Posterior vena cava (tissue), 2 donors: ENCODE data around the gene CA6. TPM values are rescaled to one million over a fixed set of nuclear protein-coding genes. Genes with fewer than 3 reads are reported as not detected.
"Not testable (repeated sequence)": the region's sequence is repeated elsewhere in the genome, so short reads cannot be mapped to it uniquely, and the experiment has no call there.

ENCODE experiments used
- DNase-seq: peaks from one replicate; pipeline ENCODE4 v3.0.0-alpha.2; 2020; ENCODE audit warnings: low spot score
- intact Hi-C, 2 donors: fragments of 100-400 bp; cut with DNase I; formaldehyde crosslinking; loops; one replicate each; pipeline versions ENCODE4 v1.14.1 to v1.14.2; 2022 to 2023
- total RNA-seq, 2 donors: library from RNA; stranded (reverse); fragmentation: NEBNext Ultra II Directional; extraction: Animal tissue kit (Norgen Biotek cat#: 25700); gene quantifications; one replicate each; pipeline ENCODE4 v1.2.1, GENCODE V29; 2021
- donor health status: DM: yes; HTN: yes; CAD: no.
- donor health status: DM: yes; HTN: yes; CAD: no.

Gene CA6
- total RNA-seq, 2 donors from 2014 or later = not detected

GRCh38 chr1:8989821-8990220 lies 44.2 kb downstream of the CA6 start:
- no peak for DNase-seq
- intact Hi-C loops = loop anchor here in 1 of 2 donors (5.0 kb wide), 1 partner anchor 73 kb away; no protein-coding TSS in a partner anchor

GRCh38 chr1:8992936-8993687 lies 47.4 kb downstream of the CA6 start:
- no peak for DNase-seq
- intact Hi-C loops = no loop called here

GRCh38 chr1:8993962-8994675 lies 48.5 kb downstream of the CA6 start:
- DNase-seq, intact Hi-C loops: not testable (repeated sequence)

- intact Hi-C loops, DNase-seq: not testable (repeated sequence)
Observed at GRCh38 chr1:9001534-9002214, 56.0 kb downstream of the CA6 start.

GRCh38 chr1:9002215-9002560 lies 56.5 kb downstream of the CA6 start:
- DNase-seq, intact Hi-C loops: not testable (repeated sequence)

- intact Hi-C loops = no loop called here
Observed at GRCh38 chr1:9004031-9004699, 58.5 kb downstream of the CA6 start.

GRCh38 chr1:9004700-9005394 lies 59.2 kb downstream of the CA6 start:
- DNase-seq = peak; percentile 94
- intact Hi-C loops = loop anchor here in 1 of 2 donors (5.0 kb wide), 2 partner anchors 88 to 97 kb away; no protein-coding TSS in a partner anchor

More at GRCh38 chr1:9004031-9004699, 58.5 kb downstream of the CA6 start:
- no peak for DNase-seq

GRCh38 chr1:9005395-9005708 lies 59.7 kb downstream of the CA6 start:
- intact Hi-C loops = loop anchor here in 1 of 2 donors (5.0 kb wide), 2 partner anchors 88 to 97 kb away; no protein-coding TSS in a partner anchor
- no peak for DNase-seq

GRCh38 chr1:9006956-9007615 lies 61.4 kb downstream of the CA6 start:
- no peak for DNase-seq
- intact Hi-C loops = loop anchor here (2.0 to 5.0 kb wide), 3 partner anchors 90 to 98 kb away; no protein-coding TSS in a partner anchor

- intact Hi-C loops = loop anchor here in 1 of 2 donors (5.0 kb wide), 2 partner anchors 91 to 94 kb away; no protein-coding TSS in a partner anchor
- DNase-seq = no peak
Observed at GRCh38 chr1:9008236-9008635, 62.6 kb downstream of the CA6 start.

GRCh38 chr1:9009438-9010370 lies 64.0 kb downstream of the CA6 start:
- intact Hi-C loops = loop anchor here in 1 of 2 donors (5.0 kb wide), 2 partner anchors 92 to 93 kb away; no protein-coding TSS in a partner anchor
- no peak for DNase-seq

- DNase-seq = no peak
- intact Hi-C loops = no loop called here
Observed at GRCh38 chr1:9010781-9011323, 65.2 kb downstream of the CA6 start.

GRCh38 chr1:9013819-9014218 lies 68.2 kb downstream of the CA6 start:
- DNase-seq = no peak
- intact Hi-C loops = no loop called here

- no peak for DNase-seq
- intact Hi-C loops = no loop called here
Observed at GRCh38 chr1:9014475-9015375, 69.1 kb downstream of the CA6 start.

GRCh38 chr1:9016455-9016854 lies 70.8 kb downstream of the CA6 start:
- no peak for DNase-seq
- intact Hi-C loops = no loop called here

- DNase-seq = no peak
- intact Hi-C loops = no loop called here
Observed at GRCh38 chr1:9018333-9018732, 72.7 kb downstream of the CA6 start.
